Measurements from ENCODE around the gene CHD1. TPM values are rescaled to one million over a fixed set of nuclear protein-coding genes. Genes with fewer than 3 reads are reported as not detected.

CHD1 gene
- total and polyA plus RNA-seq, 9 of the 15 experiments (the other 6 are each of a cell fraction or from before 2014, with no cell fraction given) = 27.3 to 133 (median 58.7) TPM

- intact Hi-C loops (cut with micrococcal nuclease) = loop anchor here (1.0 to 5.0 kb wide), 3 partner anchors 56 to 154 kb away; no protein-coding TSS in a partner anchor
- no peaks in the 10 kb centered on the region for H4K20me1 ChIP-seq (replicated peaks; ENCODE audit: control insufficient read depth, insufficient read depth, low read length)
- BruUV-seq (replicated peaks) = no TSS peak
- no peak overlapping the region for H3K4me2 ChIP-seq (ENCODE audit: insufficient read depth, low read length)
- DNase-seq (ENCODE audit: extremely low read depth in 1 of 4, low spot score in 3 of 4) (peak in 3 of 4 experiments; percentile 11 to 56 (median 15)), ATAC-seq (peak; percentile 75), FAIRE-seq (peak; percentile 77)
- peaks cover 82% of the 10 kb centered on the region for H3K79me2 ChIP-seq (ENCODE audit: control insufficient read depth, insufficient read depth, low read length)
- no peak overlapping the region for H3K4me3 ChIP-seq
- CTCF ChIA-PET (ENCODE audit: low intra/inter-chr PET ratio) = interaction anchor here (0.6 to 4.0 kb wide), 4 partner anchors 121 to 154 kb away, joined by 3 to 53 read pairs (median 14); no protein-coding TSS in a partner anchor
- WGBS (ENCODE audit: insufficient coverage, low coverage, missing lambda C conversion rate) = 64% methylated on average over 3 of the region's 3 CpGs
- in situ Hi-C loops (cut with MboI) = no loop called here
- H3K36me3 ChIP-seq (ENCODE audit: control insufficient read depth, insufficient read depth, low read length) = peaks cover 74% of the 10 kb centered on the region
- H3K4me1 ChIP-seq (replicated peaks in 1 of 2; ENCODE audit: control insufficient read depth in 2 of 2, insufficient read depth in 2 of 2, low read length in 2 of 2) = no peaks in the 10 kb centered on the region
- H3K27me3 ChIP-seq (ENCODE audit: control insufficient read depth in 2 of 2, insufficient read depth in 2 of 2, low read length in 2 of 2) = no peaks in the 10 kb centered on the region
- POLR2A ChIA-PET = no interaction called here
- H3K27ac ChIP-seq (ENCODE audit: extremely low read depth, low read depth, low read length) = no peak overlapping the region
- no peaks in the 10 kb centered on the region for H3K9me3 ChIP-seq (replicated peaks; ENCODE audit: control insufficient read depth, insufficient read depth, low read depth, low read length)
- H3K9ac ChIP-seq (ENCODE audit: insufficient read depth in 1 of 2, low read depth in 2 of 2, low read length in 2 of 2) = no peak overlapping the region
- H3K9me1 ChIP-seq (ENCODE audit: control insufficient read depth, insufficient read depth, low read length) = no peaks in the 10 kb centered on the region
- no peak overlapping the region for H2AFZ ChIP-seq (ENCODE audit: low read depth, low read length)
- TF ChIP-seq ZNF518B (CRISPR knock-in tag; IDR thresholded peaks at IDR 0.05) (no peak), RAD21 (CRISPR knock-in tag; conservative IDR thresholded peaks at IDR 0.05 in 1 of 2, IDR thresholded peaks at IDR 0.05 in 1 of 2) (peak; percentile 92 to 94), DEAF1 (CRISPR knock-in tag; IDR thresholded peaks at IDR 0.05) (peak; percentile 91), TAF9B (IDR thresholded peaks at IDR 0.05; ENCODE audit: partially characterized antibody) (no peak), BRF1 (IDR thresholded peaks at IDR 0.05; ENCODE audit: borderline replicate concordance, extremely low read depth, insufficient read length) (no peak), TRIM24 (IDR thresholded peaks at IDR 0.05) (no peak), EZH2 (IDR thresholded peaks at IDR 0.05; ENCODE audit: borderline replicate concordance, low read depth, low read length) (no peak), ZNF12 (CRISPR knock-in tag; IDR thresholded peaks at IDR 0.05) (no peak), SAFB2 (IDR thresholded peaks at IDR 0.05; ENCODE audit: borderline replicate concordance, low read depth, low read length, severe bottlenecking) (no peak), NFATC3 (IDR thresholded peaks at IDR 0.05) (no peak), CC2D1A (IDR thresholded peaks at IDR 0.05) (0 out of 2 replicates have a peak, but pooled peaks have one; percentile 29), MTF1 (CRISPR knock-in tag; IDR thresholded peaks at IDR 0.05; ENCODE audit: borderline replicate concordance) (no peak), TSC22D4 (tag; IDR thresholded peaks at IDR 0.05) (no peak), SMC3 (conservative IDR thresholded peaks at IDR 0.05; ENCODE audit: insufficient read depth, low read depth, low read length) (peak; percentile 27; the same call in 1 of the 2 replicates), ARID1B (IDR thresholded peaks at IDR 0.05) (no peak), ARID2 (IDR thresholded peaks at IDR 0.05) (peak; percentile 68), GATAD2A (IDR thresholded peaks at IDR 0.05) (no peak), HMG20B (CRISPR knock-in tag; IDR thresholded peaks at IDR 0.05) (no peak)
Observed at GRCh38 chr5:98905857-98906688, 22.7 kb downstream of the CHD1 start.
